Measurements from ENCODE around the gene RPP40. TPM values are rescaled to one million over a fixed set of nuclear protein-coding genes. Genes with fewer than 3 reads are reported as not detected.

RPP40 gene
- total RNA-seq, 1 experiment from 2014 or later: 15.9 TPM

DNA sequence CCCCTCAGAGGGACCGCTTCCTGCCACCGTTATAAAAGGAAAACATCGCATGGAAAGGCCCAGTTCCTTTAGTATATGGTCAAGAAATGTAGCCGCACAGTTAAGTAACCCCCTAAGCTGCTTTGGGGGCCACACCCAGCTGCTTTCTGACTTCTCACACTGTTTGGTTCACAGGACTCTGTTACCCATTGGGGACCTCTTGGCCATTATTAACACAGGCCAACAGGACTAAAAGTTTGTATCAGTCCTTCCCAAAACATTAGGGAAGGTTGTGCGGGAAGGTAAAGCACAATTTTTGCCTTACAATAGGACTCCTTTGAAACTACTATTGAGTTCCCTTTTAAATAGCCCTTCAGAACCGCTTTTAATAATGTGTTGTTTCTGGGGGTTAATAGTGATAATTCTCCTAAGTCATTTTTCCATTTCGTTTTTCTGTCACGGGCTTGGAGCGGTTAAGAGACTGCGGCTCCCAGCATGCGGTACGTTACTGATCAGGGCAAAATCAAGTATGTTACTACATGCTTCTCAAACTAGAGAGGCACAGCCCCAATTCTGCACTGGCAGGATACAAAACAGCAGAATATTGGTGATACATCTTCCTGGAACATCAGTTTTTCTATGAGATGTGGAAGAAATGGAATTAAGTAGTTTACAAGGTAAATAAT is 668 bp upstream of the RPP40 start (continued):
- TF ChIP-seq TCF7L2 (IDR thresholded peaks at IDR 0.05; ENCODE audit: borderline replicate concordance, extremely low read depth, insufficient read depth, insufficient read length): no peak
- TF ChIP-seq POLR2A (IDR thresholded peaks at IDR 0.05; ENCODE audit: borderline replicate concordance, extremely low read depth, insufficient read depth, insufficient read length): no peak

DNA sequence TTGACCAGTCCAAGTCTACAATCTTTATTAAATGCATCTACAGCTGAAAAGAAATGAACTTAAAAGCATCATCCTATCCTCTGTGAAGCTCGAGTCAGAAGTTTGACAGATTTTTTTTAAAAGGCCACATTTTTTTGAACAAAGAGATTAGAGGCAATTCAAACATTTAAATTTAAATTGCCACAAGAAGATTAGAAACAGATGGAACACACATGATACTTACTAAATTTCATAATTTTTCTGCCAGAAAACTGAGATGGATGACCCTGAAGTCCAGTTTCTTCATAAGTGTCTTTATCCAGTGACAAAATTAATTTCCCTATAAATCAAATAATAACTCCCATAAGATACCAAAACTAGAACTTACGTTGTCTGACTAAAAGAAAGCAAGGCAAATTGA is 4.3 kb downstream of the RPP40 start:
- no TSS peak for BruUV-seq (replicated peaks)
- H3K27ac ChIP-seq (ENCODE audit: low read depth, low read length): no peak overlapping the region

More for the DNA sequence above, 4.3 kb downstream of the RPP40 start:
- DNase-seq (ENCODE audit: low read depth, low spot score) (no peak), ATAC-seq (no peak)
- H4K20me1 ChIP-seq (ENCODE audit: insufficient read depth): no peaks in the 10 kb centered on the region
- H3K4me2 ChIP-seq (ENCODE audit: low read length): no peak overlapping the region
- TF ChIP-seq, protein P1, sequence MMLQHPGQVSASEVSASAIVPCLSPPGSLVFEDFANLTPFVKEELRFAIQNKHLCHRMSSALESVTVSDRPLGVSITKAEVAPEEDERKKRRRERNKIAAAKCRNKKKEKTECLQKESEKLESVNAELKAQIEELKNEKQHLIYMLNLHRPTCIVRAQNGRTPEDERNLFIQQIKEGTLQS (IDR thresholded peaks at IDR 0.05): no peak
- TF ChIP-seq CBX3 (IDR thresholded peaks at IDR 0.05; ENCODE audit: low read depth) (no peak), SP1 (IDR thresholded peaks at IDR 0.05; ENCODE audit: low read depth) (no peak), ELF1 (IDR thresholded peaks at IDR 0.05; ENCODE audit: borderline replicate concordance, low read depth) (no peak), FOSL1 (IDR thresholded peaks at IDR 0.05; ENCODE audit: low read depth) (no peak), EGR1 (IDR thresholded peaks at IDR 0.05; ENCODE audit: low read depth) (no peak), ZNF274 (IDR thresholded peaks at IDR 0.05; ENCODE audit: low read depth, low read length) (no peak), EZH2phosphoT487 (IDR thresholded peaks at IDR 0.05; ENCODE audit: borderline replicate concordance) (no peak), CEBPB (IDR thresholded peaks at IDR 0.05; ENCODE audit: low read depth) (no peak), POLR2A (IDR thresholded peaks at IDR 0.05; ENCODE audit: borderline replicate concordance, extremely low read depth, insufficient read depth, insufficient read length) (no peak), SIN3A (IDR thresholded peaks at IDR 0.05; ENCODE audit: low read depth) (no peak), POLR2AphosphoS5 (IDR thresholded peaks at IDR 0.05; ENCODE audit: low read depth, low read length) (no peak), SRF (IDR thresholded peaks at IDR 0.05; ENCODE audit: low read depth) (no peak)
- TF ChIP-seq, protein P2, sequence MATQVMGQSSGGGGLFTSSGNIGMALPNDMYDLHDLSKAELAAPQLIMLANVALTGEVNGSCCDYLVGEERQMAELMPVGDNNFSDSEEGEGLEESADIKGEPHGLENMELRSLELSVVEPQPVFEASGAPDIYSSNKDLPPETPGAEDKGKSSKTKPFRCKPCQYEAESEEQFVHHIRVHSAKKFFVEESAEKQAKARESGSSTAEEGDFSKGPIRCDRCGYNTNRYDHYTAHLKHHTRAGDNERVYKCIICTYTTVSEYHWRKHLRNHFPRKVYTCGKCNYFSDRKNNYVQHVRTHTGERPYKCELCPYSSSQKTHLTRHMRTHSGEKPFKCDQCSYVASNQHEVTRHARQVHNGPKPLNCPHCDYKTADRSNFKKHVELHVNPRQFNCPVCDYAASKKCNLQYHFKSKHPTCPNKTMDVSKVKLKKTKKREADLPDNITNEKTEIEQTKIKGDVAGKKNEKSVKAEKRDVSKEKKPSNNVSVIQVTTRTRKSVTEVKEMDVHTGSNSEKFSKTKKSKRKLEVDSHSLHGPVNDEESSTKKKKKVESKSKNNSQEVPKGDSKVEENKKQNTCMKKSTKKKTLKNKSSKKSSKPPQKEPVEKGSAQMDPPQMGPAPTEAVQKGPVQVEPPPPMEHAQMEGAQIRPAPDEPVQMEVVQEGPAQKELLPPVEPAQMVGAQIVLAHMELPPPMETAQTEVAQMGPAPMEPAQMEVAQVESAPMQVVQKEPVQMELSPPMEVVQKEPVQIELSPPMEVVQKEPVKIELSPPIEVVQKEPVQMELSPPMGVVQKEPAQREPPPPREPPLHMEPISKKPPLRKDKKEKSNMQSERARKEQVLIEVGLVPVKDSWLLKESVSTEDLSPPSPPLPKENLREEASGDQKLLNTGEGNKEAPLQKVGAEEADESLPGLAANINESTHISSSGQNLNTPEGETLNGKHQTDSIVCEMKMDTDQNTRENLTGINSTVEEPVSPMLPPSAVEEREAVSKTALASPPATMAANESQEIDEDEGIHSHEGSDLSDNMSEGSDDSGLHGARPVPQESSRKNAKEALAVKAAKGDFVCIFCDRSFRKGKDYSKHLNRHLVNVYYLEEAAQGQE (IDR thresholded peaks at IDR 0.05; ENCODE audit: low read depth): no peak
- TF ChIP-seq, protein P3, sequence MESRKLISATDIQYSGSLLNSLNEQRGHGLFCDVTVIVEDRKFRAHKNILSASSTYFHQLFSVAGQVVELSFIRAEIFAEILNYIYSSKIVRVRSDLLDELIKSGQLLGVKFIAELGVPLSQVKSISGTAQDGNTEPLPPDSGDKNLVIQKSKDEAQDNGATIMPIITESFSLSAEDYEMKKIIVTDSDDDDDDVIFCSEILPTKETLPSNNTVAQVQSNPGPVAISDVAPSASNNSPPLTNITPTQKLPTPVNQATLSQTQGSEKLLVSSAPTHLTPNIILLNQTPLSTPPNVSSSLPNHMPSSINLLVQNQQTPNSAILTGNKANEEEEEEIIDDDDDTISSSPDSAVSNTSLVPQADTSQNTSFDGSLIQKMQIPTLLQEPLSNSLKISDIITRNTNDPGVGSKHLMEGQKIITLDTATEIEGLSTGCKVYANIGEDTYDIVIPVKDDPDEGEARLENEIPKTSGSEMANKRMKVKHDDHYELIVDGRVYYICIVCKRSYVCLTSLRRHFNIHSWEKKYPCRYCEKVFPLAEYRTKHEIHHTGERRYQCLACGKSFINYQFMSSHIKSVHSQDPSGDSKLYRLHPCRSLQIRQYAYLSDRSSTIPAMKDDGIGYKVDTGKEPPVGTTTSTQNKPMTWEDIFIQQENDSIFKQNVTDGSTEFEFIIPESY (IDR thresholded peaks at IDR 0.05; ENCODE audit: extremely low read depth, insufficient replicate concordance, low read length): no peak
- TF ChIP-seq, protein P4, sequence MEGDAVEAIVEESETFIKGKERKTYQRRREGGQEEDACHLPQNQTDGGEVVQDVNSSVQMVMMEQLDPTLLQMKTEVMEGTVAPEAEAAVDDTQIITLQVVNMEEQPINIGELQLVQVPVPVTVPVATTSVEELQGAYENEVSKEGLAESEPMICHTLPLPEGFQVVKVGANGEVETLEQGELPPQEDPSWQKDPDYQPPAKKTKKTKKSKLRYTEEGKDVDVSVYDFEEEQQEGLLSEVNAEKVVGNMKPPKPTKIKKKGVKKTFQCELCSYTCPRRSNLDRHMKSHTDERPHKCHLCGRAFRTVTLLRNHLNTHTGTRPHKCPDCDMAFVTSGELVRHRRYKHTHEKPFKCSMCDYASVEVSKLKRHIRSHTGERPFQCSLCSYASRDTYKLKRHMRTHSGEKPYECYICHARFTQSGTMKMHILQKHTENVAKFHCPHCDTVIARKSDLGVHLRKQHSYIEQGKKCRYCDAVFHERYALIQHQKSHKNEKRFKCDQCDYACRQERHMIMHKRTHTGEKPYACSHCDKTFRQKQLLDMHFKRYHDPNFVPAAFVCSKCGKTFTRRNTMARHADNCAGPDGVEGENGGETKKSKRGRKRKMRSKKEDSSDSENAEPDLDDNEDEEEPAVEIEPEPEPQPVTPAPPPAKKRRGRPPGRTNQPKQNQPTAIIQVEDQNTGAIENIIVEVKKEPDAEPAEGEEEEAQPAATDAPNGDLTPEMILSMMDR (IDR thresholded peaks at IDR 0.05 in 2 of 3, conservative IDR thresholded peaks at IDR 0.05 in 1 of 3; ENCODE audit: borderline replicate concordance in 1 of 3, insufficient read depth in 1 of 3, low read depth in 2 of 3, low read length in 2 of 3): no peak
- H3K36me3 ChIP-seq (ENCODE audit: control insufficient read depth in 1 of 2, insufficient read depth in 2 of 2, low read length in 2 of 2): peaks cover 12 to 14% of the 10 kb centered on the region in 2 experiments; a peak in 2 of 4 replicates
- no peaks in the 10 kb centered on the region for H3K27me3 ChIP-seq (ENCODE audit: insufficient read depth, low read length)
- CTCF ChIA-PET: no interaction called here
- no peaks in the 10 kb centered on the region; the same call in 1 of the 2 replicates for H3K79me2 ChIP-seq (ENCODE audit: insufficient read depth, low read length)
- H3K4me1 ChIP-seq (ENCODE audit: control insufficient read depth in 1 of 2, insufficient read depth in 2 of 2, low read length in 2 of 2): peaks cover 0 to 14% of the 10 kb centered on the region in 2 experiments; a peak in 2 of 4 replicates
- no peaks in the 10 kb centered on the region for H3K9me3 ChIP-seq (ENCODE audit: control insufficient read depth in 1 of 2, insufficient read depth in 1 of 2, low read depth in 1 of 2, low read length in 2 of 2)
- intact Hi-C loops (cut with micrococcal nuclease): no loop called here
- POLR2A ChIA-PET: no interaction called here
- no peak overlapping the region for H3K4me3 ChIP-seq (replicated peaks in 1 of 2; ENCODE audit: low read depth in 1 of 2, low read length in 2 of 2)
- H3K9me2 ChIP-seq (ENCODE audit: insufficient read depth): no peaks in the 10 kb centered on the region
- RAD21 ChIA-PET (ENCODE audit: low non-redundant PET in 1 of 2, low total read pairs in 2 of 2, uncharacterized antibody in 2 of 2, unreplicated experiment in 2 of 2): no interaction called here
- no peak overlapping the region for H2AFZ ChIP-seq (ENCODE audit: low read depth, low read length, poor library complexity, severe bottlenecking)
- no peak overlapping the region for H3K9ac ChIP-seq (ENCODE audit: low read length)
